GM23338 (cell line): ENCODE measurements around the gene PLEKHG4.

Source experiments
- CREB1 ChIP-seq: fragments of 250-450 bp; sonication (Bioruptor Pico); IDR thresholded peaks from 2 replicates; pipeline ENCODE4 v1.5.0; 2020; ENCODE audit warnings: low read depth, mild to moderate bottlenecking, moderate library complexity
- ETS1 ChIP-seq: IDR thresholded peaks from 2 replicates; pipeline ENCODE4 v1.6.1; 2016; ENCODE audit warnings: antibody characterized with exemption
- EZH2 ChIP-seq: fragments of 200-600 bp; sonication (generic); IDR thresholded peaks from one replicate; pipeline ENCODE4 v1.8.0; 2017; ENCODE audit warnings: antibody characterized with exemption, mild to moderate bottlenecking, low read depth; ENCODE audit not compliant: unreplicated experiment
- EZH2phosphoT487 ChIP-seq: fragments of 200-600 bp; sonication (generic); IDR thresholded peaks from one replicate; pipeline ENCODE4 v1.8.1; 2018; ENCODE audit warnings: antibody characterized with exemption; ENCODE audit not compliant: unreplicated experiment
- JUNB ChIP-seq: IDR thresholded peaks from one replicate; pipeline ENCODE4 v1.6.1; 2016; ENCODE audit warnings: antibody characterized with exemption; ENCODE audit not compliant: unreplicated experiment
- NANOG ChIP-seq: IDR thresholded peaks from 2 replicates; pipeline ENCODE4 v1.6.1; 2016; ENCODE audit warnings: antibody characterized with exemption, borderline replicate concordance
- POLR2AphosphoS5 ChIP-seq: IDR thresholded peaks from 2 replicates; pipeline ENCODE4 v1.6.1; 2016; ENCODE audit warnings: antibody characterized with exemption, low read depth
- STAT1 ChIP-seq: IDR thresholded peaks from one replicate; pipeline ENCODE4 v1.6.1; 2016; ENCODE audit warnings: antibody characterized with exemption; ENCODE audit not compliant: unreplicated experiment
- ZNF114 ChIP-seq: fragments of 250-450 bp; sonication (Bioruptor Pico); IDR thresholded peaks from 2 replicates; pipeline ENCODE4 v1.5.0; 2020; ENCODE audit warnings: mild to moderate bottlenecking, moderate library complexity
- ZNF331 ChIP-seq: fragments of 250-450 bp; sonication (Bioruptor Pico); IDR thresholded peaks from 2 replicates; pipeline ENCODE4 v1.5.0; 2020; ENCODE audit warnings: low read depth, mild to moderate bottlenecking, moderate library complexity
- TF ChIP-seq, protein P1 (sequence below), 2 experiments: fragments of 200-600 bp in 1 of 2; sonication (generic) in 1 of 2; conservative IDR thresholded peaks; 2 replicates each; pipeline versions ENCODE4 v1.5.1 to v1.6.1; 2016 to 2017; ENCODE audit warnings: antibody characterized with exemption in 2 of 2, low read depth in 2 of 2, mild to moderate bottlenecking in 2 of 2, moderate library complexity in 1 of 2
- TF ChIP-seq, protein P2 (sequence below): fragments of 250-450 bp; sonication (Bioruptor Pico); IDR thresholded peaks from 2 replicates; pipeline ENCODE4 v1.5.0; 2020; ENCODE audit warnings: mild to moderate bottlenecking, moderate library complexity
- TF ChIP-seq, protein P3 (sequence below): IDR thresholded peaks from one replicate; pipeline ENCODE4 v1.6.1; 2018; ENCODE audit warnings: antibody characterized with exemption; ENCODE audit not compliant: unreplicated experiment

DNA sequence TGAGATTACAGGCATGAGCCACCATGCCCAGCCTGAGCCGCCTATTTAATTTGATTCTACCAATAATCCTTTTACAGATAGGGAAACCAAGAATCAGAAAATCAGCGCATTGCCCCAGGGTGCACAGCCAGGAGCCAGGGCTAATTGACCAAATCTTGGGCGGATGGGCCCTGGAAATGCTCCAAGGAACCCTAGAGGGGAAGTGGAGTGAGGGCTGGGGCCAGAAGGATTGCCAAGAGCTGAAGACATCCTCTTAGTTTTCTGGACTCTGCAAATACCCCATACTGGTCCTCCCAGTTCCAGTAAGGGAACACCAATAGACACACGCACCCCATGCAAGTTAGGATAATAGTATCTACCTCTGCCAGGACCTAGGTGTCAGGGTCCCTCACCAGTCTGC lies 35.9 kb upstream of the PLEKHG4 start:
- TF ChIP-seq, protein P1, sequence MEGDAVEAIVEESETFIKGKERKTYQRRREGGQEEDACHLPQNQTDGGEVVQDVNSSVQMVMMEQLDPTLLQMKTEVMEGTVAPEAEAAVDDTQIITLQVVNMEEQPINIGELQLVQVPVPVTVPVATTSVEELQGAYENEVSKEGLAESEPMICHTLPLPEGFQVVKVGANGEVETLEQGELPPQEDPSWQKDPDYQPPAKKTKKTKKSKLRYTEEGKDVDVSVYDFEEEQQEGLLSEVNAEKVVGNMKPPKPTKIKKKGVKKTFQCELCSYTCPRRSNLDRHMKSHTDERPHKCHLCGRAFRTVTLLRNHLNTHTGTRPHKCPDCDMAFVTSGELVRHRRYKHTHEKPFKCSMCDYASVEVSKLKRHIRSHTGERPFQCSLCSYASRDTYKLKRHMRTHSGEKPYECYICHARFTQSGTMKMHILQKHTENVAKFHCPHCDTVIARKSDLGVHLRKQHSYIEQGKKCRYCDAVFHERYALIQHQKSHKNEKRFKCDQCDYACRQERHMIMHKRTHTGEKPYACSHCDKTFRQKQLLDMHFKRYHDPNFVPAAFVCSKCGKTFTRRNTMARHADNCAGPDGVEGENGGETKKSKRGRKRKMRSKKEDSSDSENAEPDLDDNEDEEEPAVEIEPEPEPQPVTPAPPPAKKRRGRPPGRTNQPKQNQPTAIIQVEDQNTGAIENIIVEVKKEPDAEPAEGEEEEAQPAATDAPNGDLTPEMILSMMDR (conservative IDR thresholded peaks at IDR 0.05; ENCODE audit: low read depth in 2 of 2), result no peak
- TF ChIP-seq EZH2phosphoT487 (no peak), JUNB (no peak), EZH2 (no peak), POLR2AphosphoS5 (no peak), CREB1 (CRISPR knock-in tag) (no peak), NANOG (no peak), ZNF331 (CRISPR knock-in tag) (no peak), ZNF114 (no peak), STAT1 (no peak), ETS1 (no peak)
- TF ChIP-seq, protein P2, sequence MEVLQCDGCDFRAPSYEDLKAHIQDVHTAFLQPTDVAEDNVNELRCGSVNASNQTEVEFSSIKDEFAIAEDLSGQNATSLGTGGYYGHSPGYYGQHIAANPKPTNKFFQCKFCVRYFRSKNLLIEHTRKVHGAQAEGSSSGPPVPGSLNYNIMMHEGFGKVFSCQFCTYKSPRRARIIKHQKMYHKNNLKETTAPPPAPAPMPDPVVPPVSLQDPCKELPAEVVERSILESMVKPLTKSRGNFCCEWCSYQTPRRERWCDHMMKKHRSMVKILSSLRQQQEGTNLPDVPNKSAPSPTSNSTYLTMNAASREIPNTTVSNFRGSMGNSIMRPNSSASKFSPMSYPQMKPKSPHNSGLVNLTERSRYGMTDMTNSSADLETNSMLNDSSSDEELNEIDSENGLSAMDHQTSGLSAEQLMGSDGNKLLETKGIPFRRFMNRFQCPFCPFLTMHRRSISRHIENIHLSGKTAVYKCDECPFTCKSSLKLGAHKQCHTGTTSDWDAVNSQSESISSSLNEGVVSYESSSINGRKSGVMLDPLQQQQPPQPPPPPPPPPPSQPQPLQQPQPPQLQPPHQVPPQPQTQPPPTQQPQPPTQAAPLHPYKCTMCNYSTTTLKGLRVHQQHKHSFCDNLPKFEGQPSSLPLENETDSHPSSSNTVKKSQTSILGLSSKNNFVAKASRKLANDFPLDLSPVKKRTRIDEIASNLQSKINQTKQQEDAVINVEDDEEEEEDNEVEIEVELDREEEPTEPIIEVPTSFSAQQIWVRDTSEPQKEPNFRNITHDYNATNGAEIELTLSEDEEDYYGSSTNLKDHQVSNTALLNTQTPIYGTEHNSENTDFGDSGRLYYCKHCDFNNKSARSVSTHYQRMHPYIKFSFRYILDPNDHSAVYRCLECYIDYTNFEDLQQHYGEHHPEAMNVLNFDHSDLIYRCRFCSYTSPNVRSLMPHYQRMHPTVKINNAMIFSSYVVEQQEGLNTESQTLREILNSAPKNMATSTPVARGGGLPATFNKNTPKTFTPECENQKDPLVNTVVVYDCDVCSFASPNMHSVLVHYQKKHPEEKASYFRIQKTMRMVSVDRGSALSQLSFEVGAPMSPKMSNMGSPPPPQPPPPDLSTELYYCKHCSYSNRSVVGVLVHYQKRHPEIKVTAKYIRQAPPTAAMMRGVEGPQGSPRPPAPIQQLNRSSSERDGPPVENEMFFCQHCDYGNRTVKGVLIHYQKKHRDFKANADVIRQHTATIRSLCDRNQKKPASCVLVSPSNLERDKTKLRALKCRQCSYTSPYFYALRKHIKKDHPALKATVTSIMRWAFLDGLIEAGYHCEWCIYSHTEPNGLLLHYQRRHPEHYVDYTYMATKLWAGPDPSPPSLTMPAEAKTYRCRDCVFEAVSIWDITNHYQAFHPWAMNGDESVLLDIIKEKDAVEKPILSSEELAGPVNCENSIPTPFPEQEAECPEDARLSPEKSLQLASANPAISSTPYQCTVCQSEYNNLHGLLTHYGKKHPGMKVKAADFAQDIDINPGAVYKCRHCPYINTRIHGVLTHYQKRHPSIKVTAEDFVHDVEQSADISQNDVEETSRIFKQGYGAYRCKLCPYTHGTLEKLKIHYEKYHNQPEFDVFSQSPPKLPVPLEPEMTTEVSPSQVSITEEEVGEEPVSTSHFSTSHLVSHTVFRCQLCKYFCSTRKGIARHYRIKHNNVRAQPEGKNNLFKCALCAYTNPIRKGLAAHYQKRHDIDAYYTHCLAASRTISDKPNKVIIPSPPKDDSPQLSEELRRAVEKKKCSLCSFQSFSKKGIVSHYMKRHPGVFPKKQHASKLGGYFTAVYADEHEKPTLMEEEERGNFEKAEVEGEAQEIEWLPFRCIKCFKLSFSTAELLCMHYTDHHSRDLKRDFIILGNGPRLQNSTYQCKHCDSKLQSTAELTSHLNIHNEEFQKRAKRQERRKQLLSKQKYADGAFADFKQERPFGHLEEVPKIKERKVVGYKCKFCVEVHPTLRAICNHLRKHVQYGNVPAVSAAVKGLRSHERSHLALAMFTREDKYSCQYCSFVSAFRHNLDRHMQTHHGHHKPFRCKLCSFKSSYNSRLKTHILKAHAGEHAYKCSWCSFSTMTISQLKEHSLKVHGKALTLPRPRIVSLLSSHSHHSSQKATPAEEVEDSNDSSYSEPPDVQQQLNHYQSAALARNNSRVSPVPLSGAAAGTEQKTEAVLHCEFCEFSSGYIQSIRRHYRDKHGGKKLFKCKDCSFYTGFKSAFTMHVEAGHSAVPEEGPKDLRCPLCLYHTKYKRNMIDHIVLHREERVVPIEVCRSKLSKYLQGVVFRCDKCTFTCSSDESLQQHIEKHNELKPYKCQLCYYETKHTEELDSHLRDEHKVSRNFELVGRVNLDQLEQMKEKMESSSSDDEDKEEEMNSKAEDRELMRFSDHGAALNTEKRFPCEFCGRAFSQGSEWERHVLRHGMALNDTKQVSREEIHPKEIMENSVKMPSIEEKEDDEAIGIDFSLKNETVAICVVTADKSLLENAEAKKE (CRISPR knock-in tag), result no peak
- TF ChIP-seq, protein P3, sequence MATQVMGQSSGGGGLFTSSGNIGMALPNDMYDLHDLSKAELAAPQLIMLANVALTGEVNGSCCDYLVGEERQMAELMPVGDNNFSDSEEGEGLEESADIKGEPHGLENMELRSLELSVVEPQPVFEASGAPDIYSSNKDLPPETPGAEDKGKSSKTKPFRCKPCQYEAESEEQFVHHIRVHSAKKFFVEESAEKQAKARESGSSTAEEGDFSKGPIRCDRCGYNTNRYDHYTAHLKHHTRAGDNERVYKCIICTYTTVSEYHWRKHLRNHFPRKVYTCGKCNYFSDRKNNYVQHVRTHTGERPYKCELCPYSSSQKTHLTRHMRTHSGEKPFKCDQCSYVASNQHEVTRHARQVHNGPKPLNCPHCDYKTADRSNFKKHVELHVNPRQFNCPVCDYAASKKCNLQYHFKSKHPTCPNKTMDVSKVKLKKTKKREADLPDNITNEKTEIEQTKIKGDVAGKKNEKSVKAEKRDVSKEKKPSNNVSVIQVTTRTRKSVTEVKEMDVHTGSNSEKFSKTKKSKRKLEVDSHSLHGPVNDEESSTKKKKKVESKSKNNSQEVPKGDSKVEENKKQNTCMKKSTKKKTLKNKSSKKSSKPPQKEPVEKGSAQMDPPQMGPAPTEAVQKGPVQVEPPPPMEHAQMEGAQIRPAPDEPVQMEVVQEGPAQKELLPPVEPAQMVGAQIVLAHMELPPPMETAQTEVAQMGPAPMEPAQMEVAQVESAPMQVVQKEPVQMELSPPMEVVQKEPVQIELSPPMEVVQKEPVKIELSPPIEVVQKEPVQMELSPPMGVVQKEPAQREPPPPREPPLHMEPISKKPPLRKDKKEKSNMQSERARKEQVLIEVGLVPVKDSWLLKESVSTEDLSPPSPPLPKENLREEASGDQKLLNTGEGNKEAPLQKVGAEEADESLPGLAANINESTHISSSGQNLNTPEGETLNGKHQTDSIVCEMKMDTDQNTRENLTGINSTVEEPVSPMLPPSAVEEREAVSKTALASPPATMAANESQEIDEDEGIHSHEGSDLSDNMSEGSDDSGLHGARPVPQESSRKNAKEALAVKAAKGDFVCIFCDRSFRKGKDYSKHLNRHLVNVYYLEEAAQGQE, result no peak
